ENCODE data around the gene OPTC. TPM values are rescaled to one million over a fixed set of nuclear protein-coding genes. Genes with fewer than 3 reads are reported as not detected.

OPTC gene
- total RNA-seq, 1 donor from 2014 or later, result not detected

DNA sequence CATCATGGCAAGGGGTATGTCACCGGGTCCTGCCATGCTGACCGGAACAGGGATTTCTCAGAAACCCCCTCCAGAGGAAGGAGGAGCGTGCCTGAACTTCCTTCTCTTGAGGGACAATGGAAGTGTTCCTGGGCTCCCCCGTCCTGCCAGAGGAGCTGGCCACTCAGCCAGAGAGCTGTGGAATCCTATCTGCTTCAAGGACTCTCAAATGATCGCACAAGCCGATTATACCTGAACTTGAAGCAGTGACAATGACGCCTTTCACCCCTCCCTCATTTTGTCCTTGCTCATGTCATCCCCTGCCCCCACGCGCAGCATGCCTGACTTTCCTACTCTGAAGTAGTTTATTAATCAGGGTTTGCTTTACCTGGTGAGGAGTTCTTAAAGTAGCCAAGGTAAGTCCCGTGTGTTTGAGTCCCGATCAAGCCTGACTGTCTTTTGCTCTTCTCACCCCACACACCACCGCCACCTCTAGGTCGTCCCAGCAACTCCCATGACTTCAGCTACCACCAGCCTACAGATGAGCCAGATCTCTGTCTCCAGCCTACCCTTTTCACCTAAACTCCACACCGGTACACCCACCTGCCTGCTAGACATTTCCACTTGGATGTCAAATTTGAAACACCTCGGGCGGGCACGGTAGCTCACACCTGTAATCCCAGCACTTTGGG, 43.3 kb upstream of the OPTC start:
- Mint-ChIP-seq H3K36me3 (ENCODE audit: insufficient read depth) (no peaks in the 10 kb centered on the region), H3K27ac (no peak overlapping the region), H3K27me3 (peaks cover 27% of the 10 kb centered on the region), H3K9me3 (ENCODE audit: low read depth) (no peaks in the 10 kb centered on the region), H3K4me1 (ENCODE audit: low read depth) (peaks cover 13% of the 10 kb centered on the region), H3K4me3 (ENCODE audit: low read depth) (no peak overlapping the region)
- DNase-seq (ENCODE audit: low spot score, unreplicated experiment), result no peak
- TF ChIP-seq, protein P1, sequence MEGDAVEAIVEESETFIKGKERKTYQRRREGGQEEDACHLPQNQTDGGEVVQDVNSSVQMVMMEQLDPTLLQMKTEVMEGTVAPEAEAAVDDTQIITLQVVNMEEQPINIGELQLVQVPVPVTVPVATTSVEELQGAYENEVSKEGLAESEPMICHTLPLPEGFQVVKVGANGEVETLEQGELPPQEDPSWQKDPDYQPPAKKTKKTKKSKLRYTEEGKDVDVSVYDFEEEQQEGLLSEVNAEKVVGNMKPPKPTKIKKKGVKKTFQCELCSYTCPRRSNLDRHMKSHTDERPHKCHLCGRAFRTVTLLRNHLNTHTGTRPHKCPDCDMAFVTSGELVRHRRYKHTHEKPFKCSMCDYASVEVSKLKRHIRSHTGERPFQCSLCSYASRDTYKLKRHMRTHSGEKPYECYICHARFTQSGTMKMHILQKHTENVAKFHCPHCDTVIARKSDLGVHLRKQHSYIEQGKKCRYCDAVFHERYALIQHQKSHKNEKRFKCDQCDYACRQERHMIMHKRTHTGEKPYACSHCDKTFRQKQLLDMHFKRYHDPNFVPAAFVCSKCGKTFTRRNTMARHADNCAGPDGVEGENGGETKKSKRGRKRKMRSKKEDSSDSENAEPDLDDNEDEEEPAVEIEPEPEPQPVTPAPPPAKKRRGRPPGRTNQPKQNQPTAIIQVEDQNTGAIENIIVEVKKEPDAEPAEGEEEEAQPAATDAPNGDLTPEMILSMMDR (IDR thresholded peaks at IDR 0.05; ENCODE audit: unreplicated experiment), result peak; percentile 8

DNA sequence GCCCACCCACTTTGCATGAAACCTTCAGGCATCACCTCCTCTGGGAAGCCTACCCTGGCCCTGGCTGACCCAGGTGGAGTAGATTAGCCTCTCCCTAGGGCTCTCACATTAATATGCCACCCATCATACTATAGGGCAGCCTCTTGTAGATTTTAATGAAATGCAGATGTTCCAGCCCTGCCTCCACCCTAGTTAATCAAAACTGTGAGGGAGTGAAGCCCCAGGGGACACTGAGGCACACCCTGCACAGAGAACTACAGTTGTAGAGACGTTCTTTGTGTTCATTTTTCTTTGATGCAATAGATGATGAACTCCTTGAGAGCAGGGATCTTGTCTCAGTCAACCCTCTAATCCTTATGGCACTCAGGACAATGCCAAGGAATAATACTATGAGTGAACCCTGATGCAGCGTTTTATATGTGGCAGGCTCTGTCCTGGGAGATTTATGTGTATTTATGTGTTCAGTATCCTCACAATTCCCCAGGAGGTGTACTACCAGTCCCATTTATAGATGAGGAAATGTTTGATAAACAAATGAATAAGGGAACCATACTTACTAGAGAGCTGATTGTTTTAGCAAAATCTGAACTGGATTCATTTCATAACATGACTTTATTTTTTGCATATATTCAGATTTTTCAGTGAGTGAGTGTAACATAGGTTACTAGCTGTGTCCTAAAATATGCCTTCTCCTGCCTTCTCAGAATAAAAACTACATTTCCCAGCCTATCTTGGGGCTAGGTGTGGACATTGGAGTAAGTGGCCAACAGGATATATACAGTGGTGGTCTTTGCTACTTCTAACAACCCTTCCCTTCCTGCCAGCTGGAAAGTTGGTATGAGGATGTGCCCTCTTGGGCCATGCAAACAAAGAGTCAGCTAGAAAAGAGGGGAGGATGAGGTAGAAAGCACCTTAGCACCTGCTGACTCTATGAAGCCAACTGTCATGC, 41.8 kb upstream of the OPTC start:
- Mint-ChIP-seq H3K4me1 (ENCODE audit: low read depth) (peaks cover 13% of the 10 kb centered on the region), H3K4me3 (ENCODE audit: low read depth) (no peak overlapping the region), H3K27me3 (peaks cover 29% of the 10 kb centered on the region), H3K27ac (no peak overlapping the region), H3K9me3 (ENCODE audit: low read depth) (no peaks in the 10 kb centered on the region), H3K36me3 (ENCODE audit: insufficient read depth) (no peaks in the 10 kb centered on the region)
- no peak for DNase-seq (ENCODE audit: low spot score, unreplicated experiment)
- TF ChIP-seq, protein P1 (IDR thresholded peaks at IDR 0.05; ENCODE audit: unreplicated experiment), result no peak

DNA sequence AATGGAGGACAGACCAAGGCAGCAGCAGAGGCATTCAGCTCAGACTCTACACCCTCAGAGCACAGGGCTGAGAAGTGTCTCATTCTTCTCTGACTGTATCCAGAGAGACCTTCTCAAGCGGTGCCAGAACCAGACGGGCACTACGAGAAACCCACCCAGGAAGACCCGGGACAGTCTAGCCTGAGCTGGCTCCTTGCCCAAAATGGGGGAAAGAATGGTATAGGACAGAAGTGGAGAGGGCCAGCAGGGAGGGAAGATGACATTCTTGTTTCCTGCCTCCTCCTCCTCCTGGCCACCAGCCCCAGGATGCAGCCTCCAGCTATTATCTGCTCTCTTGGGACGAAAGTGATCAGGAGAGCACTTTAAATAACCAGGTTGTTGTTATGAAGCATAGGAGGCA, 40.9 kb upstream of the OPTC start:
- Mint-ChIP-seq H3K9me3 (ENCODE audit: low read depth) (no peaks in the 10 kb centered on the region), H3K27ac (no peak overlapping the region), H3K36me3 (ENCODE audit: insufficient read depth) (no peaks in the 10 kb centered on the region), H3K4me3 (ENCODE audit: low read depth) (no peak overlapping the region), H3K27me3 (peaks cover 25% of the 10 kb centered on the region), H3K4me1 (ENCODE audit: low read depth) (peaks cover 13% of the 10 kb centered on the region)
- TF ChIP-seq, protein P1 (IDR thresholded peaks at IDR 0.05; ENCODE audit: unreplicated experiment), result no peak
- no peak for DNase-seq (ENCODE audit: low spot score, unreplicated experiment)

DNA sequence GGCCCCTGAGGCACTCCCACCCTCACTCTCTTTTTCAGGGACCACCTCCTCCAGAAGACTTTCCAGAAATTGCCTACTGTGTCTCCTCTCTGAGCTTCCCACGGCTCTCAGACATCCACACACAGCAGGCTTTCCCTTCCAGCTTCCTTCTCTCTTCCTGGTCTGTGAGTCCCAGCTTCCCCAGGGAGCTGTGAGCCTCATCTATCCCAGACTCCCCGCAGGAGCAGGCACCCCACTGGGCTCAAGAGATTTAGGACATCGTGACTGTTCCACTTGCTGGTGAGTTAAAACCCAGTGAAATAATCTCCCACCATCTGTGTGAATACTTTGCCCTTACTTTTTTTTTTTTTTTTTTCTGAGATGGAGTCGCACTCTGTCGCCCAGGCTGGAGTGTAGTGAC, 40.3 kb upstream of the OPTC start:
- Mint-ChIP-seq H3K9me3 (ENCODE audit: low read depth) (no peaks in the 10 kb centered on the region), H3K36me3 (ENCODE audit: insufficient read depth) (no peaks in the 10 kb centered on the region), H3K27ac (no peak overlapping the region), H3K4me1 (ENCODE audit: low read depth) (peaks cover 8% of the 10 kb centered on the region), H3K27me3 (peaks cover 25% of the 10 kb centered on the region), H3K4me3 (ENCODE audit: low read depth) (no peak overlapping the region)
- TF ChIP-seq, protein P1 (IDR thresholded peaks at IDR 0.05; ENCODE audit: unreplicated experiment), result no peak
- DNase-seq (ENCODE audit: low spot score, unreplicated experiment), result no peak

DNA sequence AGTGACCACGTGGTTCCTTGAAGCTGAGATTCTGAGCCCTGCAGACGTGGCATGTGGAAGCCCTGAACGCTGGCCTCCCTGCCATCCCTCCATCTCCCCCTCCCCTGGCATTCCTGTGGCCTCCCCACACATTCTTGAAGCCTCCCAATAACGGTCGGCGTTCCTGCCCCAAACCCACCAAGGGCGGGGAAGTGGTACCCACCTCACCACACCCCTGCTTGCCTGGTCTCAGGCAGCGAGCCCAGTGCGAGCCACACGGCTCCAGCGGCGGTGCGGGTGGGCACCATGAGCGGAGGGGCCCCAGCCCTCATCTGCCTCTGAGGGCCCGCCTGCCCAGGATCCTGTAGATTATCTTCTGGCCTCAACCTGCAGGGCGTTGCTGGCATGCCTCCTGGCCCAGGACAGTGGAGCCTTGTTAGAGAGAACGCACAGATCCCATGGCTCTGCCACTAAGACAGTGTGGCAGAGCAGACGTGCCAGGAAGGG, 38.9 kb upstream of the OPTC start:
- Mint-ChIP-seq H3K9me3 (ENCODE audit: low read depth) (no peaks in the 10 kb centered on the region), H3K4me1 (ENCODE audit: low read depth) (peaks cover 4% of the 10 kb centered on the region), H3K36me3 (ENCODE audit: insufficient read depth) (no peaks in the 10 kb centered on the region), H3K4me3 (ENCODE audit: low read depth) (no peak overlapping the region), H3K27ac (no peak overlapping the region), H3K27me3 (peaks cover 21% of the 10 kb centered on the region)
- TF ChIP-seq, protein P1 (IDR thresholded peaks at IDR 0.05; ENCODE audit: unreplicated experiment), result no peak
- no peak for DNase-seq (ENCODE audit: low spot score, unreplicated experiment)
